ENCODE results near the gene LMO3.

DNA sequence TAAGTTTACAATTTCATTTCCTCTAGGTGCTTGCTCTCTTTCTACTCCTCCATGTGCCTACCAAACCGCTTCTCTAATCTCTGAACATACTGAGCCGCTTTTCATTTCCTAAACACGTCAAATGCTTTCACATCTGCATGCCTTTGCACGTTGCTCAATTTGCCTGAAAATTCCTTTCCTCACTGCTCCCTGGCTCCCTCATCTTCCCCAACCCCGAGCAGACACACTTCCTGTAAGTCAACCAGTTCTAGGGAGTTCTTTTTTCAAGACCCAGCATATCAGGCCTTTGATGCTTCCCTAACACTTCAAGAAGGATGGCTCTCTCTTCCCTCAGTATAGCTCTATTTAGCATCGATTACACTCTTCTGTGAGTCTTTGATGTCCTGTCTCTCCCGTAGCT is 50.3 kb downstream of the LMO3 start:
- TF ChIP-seq, protein P1, sequence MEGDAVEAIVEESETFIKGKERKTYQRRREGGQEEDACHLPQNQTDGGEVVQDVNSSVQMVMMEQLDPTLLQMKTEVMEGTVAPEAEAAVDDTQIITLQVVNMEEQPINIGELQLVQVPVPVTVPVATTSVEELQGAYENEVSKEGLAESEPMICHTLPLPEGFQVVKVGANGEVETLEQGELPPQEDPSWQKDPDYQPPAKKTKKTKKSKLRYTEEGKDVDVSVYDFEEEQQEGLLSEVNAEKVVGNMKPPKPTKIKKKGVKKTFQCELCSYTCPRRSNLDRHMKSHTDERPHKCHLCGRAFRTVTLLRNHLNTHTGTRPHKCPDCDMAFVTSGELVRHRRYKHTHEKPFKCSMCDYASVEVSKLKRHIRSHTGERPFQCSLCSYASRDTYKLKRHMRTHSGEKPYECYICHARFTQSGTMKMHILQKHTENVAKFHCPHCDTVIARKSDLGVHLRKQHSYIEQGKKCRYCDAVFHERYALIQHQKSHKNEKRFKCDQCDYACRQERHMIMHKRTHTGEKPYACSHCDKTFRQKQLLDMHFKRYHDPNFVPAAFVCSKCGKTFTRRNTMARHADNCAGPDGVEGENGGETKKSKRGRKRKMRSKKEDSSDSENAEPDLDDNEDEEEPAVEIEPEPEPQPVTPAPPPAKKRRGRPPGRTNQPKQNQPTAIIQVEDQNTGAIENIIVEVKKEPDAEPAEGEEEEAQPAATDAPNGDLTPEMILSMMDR (IDR thresholded peaks at IDR 0.05; ENCODE audit: insufficient read depth, low read length, poor library complexity, severe bottlenecking), result no peak
- no peak for TF ChIP-seq EZH2phosphoT487 (conservative IDR thresholded peaks at IDR 0.05; ENCODE audit: low read length)

Data from SU-DHL-6 (cell line).